Common myeloid progenitor, CD34-positive (primary cell): Measurements from ENCODE around the gene VGF.

Experiments used
- CTCF ChIA-PET: fragments of 350-600 bp; sonication (Branson Sonifier 250); formaldehyde crosslinking; loops from one replicate; lab custom pipeline; 2021; ENCODE audit warnings: antibody characterized with exemption; lab: Charles Lee
- POLR2A ChIA-PET: fragments of 350-600 bp; sonication (Branson Sonifier 250); formaldehyde crosslinking; loops from one replicate; lab custom pipeline; 2021; ENCODE audit warnings: antibody characterized with exemption; lab: Charles Lee
- DNase-seq, 3 donors: peaks; one replicate each; pipeline versions ENCODE4 v3.0.0 to v3.0.0-alpha.2; 2013
- H3K27ac ChIP-seq, 2 experiments: 1 replicate in 1 of 2; 2 replicates in 1 of 2; pipeline ENCODE4 v1.7.0; 2013; ENCODE audit warnings: inconsistent platforms in 2 of 2, low read length in 2 of 2, mild to moderate bottlenecking in 2 of 2, low read depth in 1 of 2, moderate library complexity in 1 of 2; ENCODE audit not compliant: severe bottlenecking in 2 of 2, insufficient read depth in 1 of 2, poor library complexity in 1 of 2
- H3K27me3 ChIP-seq, 5 experiments: replicated peaks in 2 of 5; 1 replicate in 3 of 5; 2 replicates in 2 of 5; pipeline versions ENCODE4 v1.6.1 to v1.7.0; 2013; ENCODE audit warnings: low read length in 4 of 5, mild to moderate bottlenecking in 2 of 5, moderate library complexity in 2 of 5, inconsistent platforms in 1 of 5; ENCODE audit not compliant: insufficient read depth in 5 of 5, control insufficient read depth in 4 of 5
- H3K36me3 ChIP-seq, 4 experiments: 1 replicate in 2 of 4; 2 replicates in 2 of 4; pipeline versions ENCODE4 v1.6.1 to v1.7.0; 2013; ENCODE audit warnings: low read length in 3 of 4, control low read depth in 1 of 4, mild to moderate bottlenecking in 1 of 4; ENCODE audit not compliant: control insufficient read depth in 4 of 4, insufficient read depth in 4 of 4
- H3K4me1 ChIP-seq, 4 experiments: 1 replicate in 3 of 4; 2 replicates in 1 of 4; pipeline versions ENCODE4 v1.6.1 to v1.7.1; 2013; ENCODE audit warnings: low read length in 3 of 4, mild to moderate bottlenecking in 3 of 4, control low read depth in 1 of 4, inconsistent platforms in 1 of 4, moderate library complexity in 1 of 4; ENCODE audit not compliant: control insufficient read depth in 4 of 4, insufficient read depth in 4 of 4; ENCODE audit errors: control extremely low read depth in 1 of 4
- H3K4me3 ChIP-seq, 7 experiments: 1 replicate in 4 of 7; 2 replicates in 3 of 7; pipeline versions ENCODE4 v1.5.1 to v1.7.0; 2013; ENCODE audit warnings: mild to moderate bottlenecking in 7 of 7, low read length in 6 of 7, moderate library complexity in 6 of 7, inconsistent platforms in 2 of 7, low read depth in 2 of 7, control low read depth in 1 of 7; ENCODE audit not compliant: insufficient read depth in 4 of 7, control insufficient read depth in 1 of 7; ENCODE audit errors: extremely low read depth in 1 of 7
- H3K9me3 ChIP-seq, 5 experiments: 1 replicate in 4 of 5; 2 replicates in 1 of 5; pipeline versions ENCODE4 v1.6.1 to v1.7.1; 2013; ENCODE audit warnings: low read length in 4 of 5, mild to moderate bottlenecking in 2 of 5, inconsistent platforms in 1 of 5, low read depth in 1 of 5, moderate library complexity in 1 of 5; ENCODE audit not compliant: control insufficient read depth in 4 of 5, insufficient read depth in 2 of 5; ENCODE audit errors: control extremely low read depth in 1 of 5
- WGBS: methylation state at CpG from one replicate; pipeline ENCODE4 v1.1.5; 2013; ENCODE audit not compliant: insufficient coverage; 5-methylcytosine and 5-hydroxymethylcytosine counted together

Gene VGF

DNA sequence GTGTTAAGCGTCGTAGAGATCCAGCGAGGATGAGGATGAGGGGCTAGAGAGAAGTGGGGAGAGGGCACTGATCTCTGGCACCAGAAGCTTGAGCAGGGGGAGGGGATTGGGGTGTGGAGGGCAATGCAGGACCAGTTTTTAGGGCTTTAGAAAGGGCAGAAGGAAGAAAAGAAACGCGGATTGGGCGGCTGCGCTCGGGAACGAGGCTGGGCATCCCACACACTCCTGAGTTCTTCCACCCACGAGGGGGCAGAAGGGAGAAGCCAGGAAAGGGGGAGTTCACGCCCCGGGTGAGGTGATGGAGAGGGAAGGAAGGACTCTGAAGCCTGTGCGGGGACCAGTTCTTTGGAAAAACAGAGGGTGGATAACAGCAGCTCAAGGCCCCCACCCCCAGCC, 6.1 kb upstream of the VGF start:
- H3K27ac ChIP-seq: no peak overlapping the region
- H3K36me3 ChIP-seq: no peaks in the 10 kb centered on the region
- no peak overlapping the region for H3K4me3 ChIP-seq
- POLR2A ChIA-PET: no interaction called here
- DNase-seq: no peak
- 1% methylated on average over 9 of the region's 13 CpGs for WGBS
- CTCF ChIA-PET: interaction anchor here (0.9 to 3.1 kb wide), 8 partner anchors 14 to 112 kb away, joined by 3 to 19 read pairs (median 4); no protein-coding TSS in a partner anchor
- H3K27me3 ChIP-seq: peaks cover 5 to 100% (median 64%) of the 10 kb centered on the region in 5 experiments
- H3K4me1 ChIP-seq: peaks cover 0 to 49% (median 38%) of the 10 kb centered on the region in 4 experiments
- no peaks in the 10 kb centered on the region for H3K9me3 ChIP-seq

DNA sequence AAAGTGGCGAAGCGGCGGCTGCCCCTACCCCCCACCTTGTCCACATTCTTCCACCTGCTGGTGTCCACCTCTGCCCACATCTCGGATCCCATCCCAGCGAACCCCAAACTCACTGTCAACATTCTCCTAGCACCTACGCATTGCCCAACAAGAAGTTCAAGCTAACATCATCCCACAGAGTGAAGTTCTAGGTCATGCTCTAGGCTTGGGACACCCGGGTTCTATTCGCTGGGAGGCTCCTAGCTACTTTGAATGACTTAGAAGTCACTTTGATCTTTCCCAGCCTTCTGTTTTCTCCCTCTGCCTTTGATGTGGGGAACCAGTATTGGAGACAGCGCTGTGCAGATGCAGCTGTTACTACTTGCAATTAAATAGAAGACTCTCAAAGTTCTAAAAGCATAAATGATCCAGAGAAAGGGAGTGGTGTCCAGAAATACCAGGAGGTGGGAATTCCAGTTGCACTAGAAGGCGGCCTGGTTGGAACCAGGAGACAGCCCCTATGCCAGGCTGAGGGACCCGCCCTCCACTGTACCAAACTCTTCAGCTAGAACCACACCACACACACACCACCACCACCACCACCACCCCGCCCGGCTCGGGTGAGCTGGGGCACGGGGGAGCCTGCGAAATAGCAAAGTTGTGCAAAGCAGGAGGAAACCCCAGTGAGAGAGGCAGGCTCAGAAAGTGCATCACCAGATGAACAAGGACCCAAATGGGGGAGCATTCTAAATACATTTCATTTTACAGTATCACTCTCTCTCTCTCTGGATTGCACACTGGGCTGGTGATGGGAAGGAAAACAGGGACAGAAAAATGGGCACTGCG, 5.5 kb upstream of the VGF start:
- H3K36me3 ChIP-seq: no peaks in the 10 kb centered on the region
- ChIA-PET CTCF (interaction anchor here (0.9 to 3.1 kb wide), 10 partner anchors 14 to 112 kb away, joined by 3 to 19 read pairs (median 4); no protein-coding TSS in a partner anchor), POLR2A (no interaction called here)
- H3K4me3 ChIP-seq: no peak overlapping the region
- no peak overlapping the region for H3K27ac ChIP-seq
- no peaks in the 10 kb centered on the region for H3K9me3 ChIP-seq
- peaks cover 5 to 100% (median 68%) of the 10 kb centered on the region in 5 experiments for H3K27me3 ChIP-seq
- WGBS: 3% methylated on average over 14 of the region's 17 CpGs
- DNase-seq: peak in 2 of 3 donors; percentile 38 to 56
- peaks cover 0 to 55% (median 42%) of the 10 kb centered on the region in 4 experiments for H3K4me1 ChIP-seq

DNA sequence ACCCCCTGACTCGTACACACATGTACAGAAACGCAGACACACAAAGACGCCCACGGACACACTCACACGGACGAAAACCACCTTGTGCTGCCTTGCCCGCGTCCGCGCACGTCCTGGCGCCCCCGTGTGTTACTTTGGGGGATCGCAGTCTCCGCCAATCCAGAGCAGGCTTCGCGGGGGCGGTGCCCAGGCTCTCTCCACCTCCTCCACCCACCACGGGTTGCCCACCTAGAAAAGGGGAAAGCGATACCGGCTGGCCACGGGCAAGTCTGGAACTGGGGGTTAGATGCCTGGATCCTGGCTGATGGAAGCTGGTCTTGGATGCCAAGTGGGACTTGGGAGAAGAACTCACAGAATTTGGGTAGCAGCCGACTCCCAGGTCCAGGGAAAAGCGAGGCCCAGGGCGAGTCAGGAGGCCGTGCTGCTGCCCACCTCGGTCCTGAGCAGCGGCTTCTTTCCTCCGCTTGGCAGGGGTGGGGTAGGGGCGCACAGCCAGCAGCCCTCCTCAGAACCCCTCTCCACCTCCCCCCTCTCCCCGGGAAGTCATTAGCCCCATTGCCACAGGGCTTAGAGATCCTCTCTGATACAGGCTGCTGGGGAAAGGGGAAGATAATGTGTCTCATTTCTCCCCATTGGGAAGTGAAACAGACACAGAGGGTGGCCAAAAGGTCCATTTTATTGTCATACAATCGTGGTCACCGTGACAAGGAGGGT, 4.6 kb upstream of the VGF start:
- Histone ChIP-seq H3K4me1 (peaks cover 0 to 62% (median 47%) of the 10 kb centered on the region in 4 experiments), H3K27ac (no peak overlapping the region), H3K9me3 (no peaks in the 10 kb centered on the region), H3K4me3 (no peak overlapping the region), H3K27me3 (peaks cover 5 to 99% (median 63%) of the 10 kb centered on the region in 5 experiments), H3K36me3 (no peaks in the 10 kb centered on the region)
- DNase-seq: peak; percentile 69 to 87 (median 85)
- 3% methylated on average over 20 of the region's 33 CpGs for WGBS
- ChIA-PET CTCF (interaction anchor here (0.9 to 3.1 kb wide), 7 partner anchors 13 to 113 kb away, joined by 3 to 19 read pairs (median 4); no protein-coding TSS in a partner anchor), POLR2A (no interaction called here)

DNA sequence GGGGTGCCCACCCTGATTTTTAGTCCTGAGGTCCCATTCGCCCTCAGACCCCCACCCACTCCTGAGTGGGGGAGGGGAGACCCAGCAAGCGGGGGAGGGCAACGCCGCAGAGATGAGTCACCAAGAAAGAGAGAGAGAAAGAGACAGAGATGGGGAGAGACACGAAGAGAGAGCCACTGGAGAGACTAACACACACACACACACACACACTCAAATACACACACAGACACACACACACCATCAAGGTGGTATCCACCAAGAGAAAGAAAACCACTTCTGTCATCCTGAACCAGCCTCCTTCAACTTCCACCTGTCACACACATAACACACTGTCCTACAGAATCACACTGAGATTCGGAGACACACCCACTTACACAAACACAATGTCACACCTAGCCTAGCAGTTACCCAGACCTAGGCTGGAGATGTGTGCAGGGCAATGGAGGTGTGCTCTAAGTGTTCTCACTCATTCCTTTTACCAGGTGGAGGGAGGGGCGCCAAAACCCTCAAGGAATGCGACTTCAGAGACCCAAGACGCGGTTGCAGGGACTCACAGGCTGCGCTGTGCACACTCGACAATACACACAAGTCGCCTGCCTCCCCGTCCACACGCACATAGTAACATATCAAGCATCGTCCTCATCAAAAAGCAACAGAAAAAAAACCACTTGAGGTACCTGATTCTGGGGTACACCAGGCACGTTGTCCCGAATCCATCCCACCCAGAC, 3.9 kb upstream of the VGF start:
- peaks cover 0 to 64% (median 48%) of the 10 kb centered on the region in 4 experiments for H3K4me1 ChIP-seq
- H3K36me3 ChIP-seq: no peaks in the 10 kb centered on the region
- H3K27me3 ChIP-seq: peaks cover 5 to 99% (median 63%) of the 10 kb centered on the region in 5 experiments
- ChIA-PET POLR2A (no interaction called here), CTCF (interaction anchor here (0.6 to 3.1 kb wide), 7 partner anchors 12 to 113 kb away, joined by 3 to 19 read pairs (median 3); no protein-coding TSS in a partner anchor)
- no peak overlapping the region for H3K27ac ChIP-seq
- 0% methylated on average over 7 of the region's 18 CpGs for WGBS
- no peak overlapping the region for H3K4me3 ChIP-seq
- peak in 1 of 3 donors; percentile 28 for DNase-seq
- no peaks in the 10 kb centered on the region for H3K9me3 ChIP-seq

DNA sequence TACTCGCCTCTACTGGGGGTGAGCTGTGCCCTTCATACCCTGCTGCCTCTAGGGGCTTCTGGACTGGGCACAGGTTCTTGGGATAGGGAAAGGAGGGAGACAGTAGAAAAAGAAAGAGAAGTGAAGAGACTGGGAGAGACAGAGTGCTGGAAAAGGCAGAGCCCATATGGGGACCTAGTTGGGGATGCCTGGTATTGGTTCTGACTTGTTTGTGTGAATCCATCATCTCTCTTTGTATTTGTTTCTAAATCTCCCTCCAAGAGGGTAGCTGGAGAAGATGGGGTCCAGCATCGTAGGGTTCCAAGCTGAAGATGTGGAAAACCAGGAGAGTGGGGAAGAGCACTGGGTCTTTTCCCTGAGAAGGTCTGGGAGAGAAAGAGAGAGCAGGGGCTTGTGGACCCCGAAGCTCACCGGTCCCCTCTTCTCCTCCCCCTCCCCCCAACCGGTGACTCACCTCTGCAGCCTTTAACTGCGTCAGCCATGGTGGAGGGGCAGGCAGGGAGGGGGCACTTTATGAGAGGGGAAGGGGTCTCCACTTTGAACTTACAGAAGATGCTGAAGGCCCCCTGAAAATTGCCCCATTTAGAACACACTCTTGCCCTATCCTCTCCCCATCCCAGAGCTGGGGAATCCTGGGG, 3.2 kb upstream of the VGF start:
- no peaks in the 10 kb centered on the region for H3K9me3 ChIP-seq
- H3K27ac ChIP-seq: no peak overlapping the region
- no peak overlapping the region for H3K4me3 ChIP-seq
- peaks cover 5 to 99% (median 65%) of the 10 kb centered on the region in 5 experiments for H3K27me3 ChIP-seq
- ChIA-PET POLR2A (interaction anchor here (0.6 kb wide), 1 partner anchor 85 kb away, joined by 4 read pairs; no protein-coding TSS in a partner anchor), CTCF (interaction anchor here (0.6 to 1.6 kb wide), 7 partner anchors 12 to 75 kb away, joined by 3 to 18 read pairs (median 3); no protein-coding TSS in a partner anchor)
- DNase-seq: no peak
- no CpG with 5 or more reads among the region's 6 CpGs for WGBS
- H3K4me1 ChIP-seq: peaks cover 0 to 64% (median 50%) of the 10 kb centered on the region in 4 experiments
- H3K36me3 ChIP-seq: no peaks in the 10 kb centered on the region
